ENCODE data around the gene MOBP.

Gene MOBP

GRCh38 chr3:39474126-39474515, 6.6 kb downstream of the MOBP start:
- no peak for TF ChIP-seq CTCF (conservative IDR thresholded peaks at IDR 0.05; ENCODE audit: low read depth, low read length)
- H3K4me3 ChIP-seq (ENCODE audit: low read length) = no peak overlapping the region
- no peak for DNase-seq (ENCODE audit: low read depth)

DNA sequence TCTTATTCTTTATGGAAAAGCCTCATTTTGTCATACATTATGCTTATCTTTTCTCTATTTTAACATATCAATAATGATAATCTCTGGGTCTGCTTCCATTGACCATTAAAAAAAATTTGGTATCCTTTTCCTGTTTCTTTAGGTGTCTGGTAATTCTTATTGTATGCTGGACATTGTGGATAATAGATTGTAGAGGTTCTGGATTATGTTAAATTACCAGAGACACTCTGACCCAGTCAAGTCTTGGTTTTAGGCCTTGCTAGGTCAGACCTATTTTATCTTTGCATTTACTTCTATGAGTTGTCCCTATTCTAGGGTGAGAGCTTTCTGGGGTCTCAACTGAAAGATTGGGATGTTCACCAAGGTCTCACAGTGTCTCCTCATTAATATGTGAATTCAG, 9.3 kb downstream of the MOBP start:
- no peak for TF ChIP-seq CTCF (conservative IDR thresholded peaks at IDR 0.05; ENCODE audit: low read depth, low read length)
- no peak for DNase-seq (ENCODE audit: low read depth)
- H3K4me3 ChIP-seq (ENCODE audit: low read length) = no peak overlapping the region

DNA sequence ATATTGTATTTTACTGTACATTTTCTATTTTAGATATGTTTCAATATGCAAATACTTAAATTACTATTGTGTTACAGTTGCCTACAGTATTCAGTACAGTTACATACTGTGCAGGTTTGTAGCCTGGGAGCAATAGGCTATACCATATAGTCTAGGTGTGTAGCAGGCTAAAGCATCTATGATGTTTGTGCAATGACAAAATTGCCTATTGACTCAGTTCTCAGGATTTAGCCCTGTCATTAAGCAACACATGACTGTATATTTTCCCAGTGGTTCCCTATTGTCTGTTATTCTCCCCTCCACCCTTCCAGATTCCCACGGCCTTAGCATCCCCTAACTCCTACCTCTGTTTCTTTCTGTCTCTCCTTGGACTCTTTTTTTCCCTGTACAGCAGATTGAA, 10.7 kb downstream of the MOBP start:
- H3K4me3 ChIP-seq (ENCODE audit: low read length) = no peak overlapping the region
- TF ChIP-seq CTCF (conservative IDR thresholded peaks at IDR 0.05; ENCODE audit: low read depth, low read length) = no peak
- DNase-seq (ENCODE audit: low read depth) = no peak

DNA sequence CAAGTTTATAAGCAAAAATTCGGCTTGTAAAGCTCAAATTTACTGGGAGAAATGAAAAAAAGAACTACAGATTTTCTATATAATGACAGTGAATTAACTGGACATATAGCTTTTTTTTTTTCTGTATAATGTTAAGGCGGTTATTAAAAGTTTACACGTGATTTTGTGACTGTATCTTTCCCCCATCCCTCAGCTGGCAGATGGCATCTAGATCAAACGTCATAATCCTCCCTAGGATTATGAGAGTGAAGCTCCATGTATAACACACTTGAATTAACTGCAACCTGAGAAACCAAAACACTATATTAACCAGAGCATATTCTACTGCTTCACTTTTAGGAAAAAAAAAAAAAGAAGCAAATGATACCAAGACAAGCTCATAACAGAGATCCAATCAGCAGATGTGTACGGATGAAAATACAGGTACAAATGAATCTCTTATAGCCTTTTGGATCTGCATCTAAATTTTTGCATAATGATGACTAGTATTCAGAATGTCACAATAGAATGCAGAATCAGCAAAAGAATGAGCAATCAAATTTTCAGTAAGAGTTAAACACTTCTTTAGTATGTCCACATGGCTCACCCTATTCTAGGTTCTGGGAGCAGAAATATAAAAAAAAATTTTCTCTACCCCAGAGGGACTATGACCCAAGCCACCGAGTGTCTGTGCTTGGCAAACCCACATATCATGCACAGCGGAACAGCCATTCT, 12.4 kb downstream of the MOBP start:
- TF ChIP-seq CTCF (conservative IDR thresholded peaks at IDR 0.05; ENCODE audit: low read depth, low read length) = no peak
- H3K4me3 ChIP-seq (ENCODE audit: low read length) = no peak overlapping the region
- DNase-seq (ENCODE audit: low read depth) = no peak

DNA sequence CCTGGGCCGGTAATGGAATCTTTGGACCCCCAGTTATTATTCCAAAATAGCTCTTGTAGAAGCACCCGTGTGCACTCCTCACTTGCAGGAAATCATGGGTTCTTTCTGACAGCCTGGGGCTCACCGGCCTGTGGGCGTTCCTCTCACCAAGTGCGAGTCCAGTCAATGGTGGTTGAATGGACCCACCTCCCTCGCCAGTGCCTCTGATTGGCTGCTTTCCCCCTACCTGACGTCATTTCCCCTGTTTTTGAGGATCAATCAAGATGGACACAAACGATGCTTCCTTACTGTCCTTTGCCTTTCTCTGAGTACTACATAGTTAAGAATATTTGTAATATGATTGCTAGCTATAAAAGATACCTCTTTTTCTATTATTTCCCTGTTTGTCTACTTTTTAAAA, 18.1 kb downstream of the MOBP start:
- no peak for TF ChIP-seq CTCF (conservative IDR thresholded peaks at IDR 0.05; ENCODE audit: low read depth, low read length)
- DNase-seq (ENCODE audit: low read depth) = no peak
- H3K4me3 ChIP-seq (ENCODE audit: low read length) = no peak overlapping the region

DNA sequence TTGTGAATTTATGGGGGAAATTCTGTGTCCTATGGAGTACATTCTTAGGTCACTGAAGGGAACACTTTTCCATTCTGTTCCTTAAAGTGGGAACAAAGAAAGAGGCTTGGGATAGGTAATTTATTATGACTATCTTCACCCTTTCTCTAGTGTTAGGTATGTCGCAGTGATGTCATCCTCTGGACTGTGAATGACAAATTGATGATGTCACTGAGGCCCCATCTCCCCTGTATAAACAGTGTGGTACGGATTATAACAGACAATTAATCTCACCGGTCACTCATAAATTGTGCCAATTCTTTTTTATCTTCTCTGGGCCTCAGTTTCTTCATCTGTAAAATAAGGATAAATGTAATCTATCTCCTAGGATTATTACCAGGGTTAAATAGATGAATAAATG, 23.5 kb downstream of the MOBP start:
- DNase-seq (ENCODE audit: low read depth) = no peak
- TF ChIP-seq CTCF (conservative IDR thresholded peaks at IDR 0.05; ENCODE audit: low read depth, low read length) = no peak
- H3K4me3 ChIP-seq (ENCODE audit: low read length) = no peak overlapping the region

DNA sequence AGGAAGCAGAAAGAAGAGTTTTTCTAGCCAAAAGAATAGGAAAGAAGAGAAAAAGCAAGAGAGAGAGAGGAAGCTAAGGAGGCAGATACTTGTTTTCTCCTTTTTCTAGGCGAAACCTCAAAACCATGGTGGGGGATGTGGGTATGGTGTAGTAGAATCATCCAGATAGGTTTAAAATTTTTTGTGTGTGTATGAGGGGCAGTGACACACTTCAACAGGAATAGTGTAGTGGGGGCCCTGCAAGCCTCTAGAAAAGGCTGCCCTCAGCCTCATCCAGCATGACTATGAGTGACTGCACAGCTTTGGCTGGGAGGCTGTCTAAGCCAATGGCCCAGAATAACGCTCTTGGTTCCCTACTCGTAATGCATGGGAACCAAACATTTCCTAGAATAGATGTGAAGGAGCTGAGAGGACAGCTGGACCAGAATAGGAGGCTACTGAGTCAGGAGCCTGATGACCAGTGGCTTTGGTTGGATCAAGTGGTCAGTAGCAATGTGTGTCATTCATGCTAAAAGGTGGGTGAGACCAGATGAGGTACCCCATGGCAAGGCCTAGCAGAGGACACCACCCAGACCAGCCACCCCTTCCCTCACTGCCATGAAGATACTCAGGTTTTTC, 24.4 kb downstream of the MOBP start:
- no peak overlapping the region for H3K4me3 ChIP-seq (ENCODE audit: low read length)
- TF ChIP-seq CTCF (conservative IDR thresholded peaks at IDR 0.05; ENCODE audit: low read depth, low read length) = no peak
- DNase-seq (ENCODE audit: low read depth) = no peak

Data from retinal pigment epithelial cell (primary cell).